HCEC 1CT (cell line): Measurements from ENCODE around the gene PSMD3.

Experiments used
- DNase-seq: peaks from one replicate; pipeline ENCODE4 v3.0.0-alpha.2; 2017

PSMD3 gene

DNA sequence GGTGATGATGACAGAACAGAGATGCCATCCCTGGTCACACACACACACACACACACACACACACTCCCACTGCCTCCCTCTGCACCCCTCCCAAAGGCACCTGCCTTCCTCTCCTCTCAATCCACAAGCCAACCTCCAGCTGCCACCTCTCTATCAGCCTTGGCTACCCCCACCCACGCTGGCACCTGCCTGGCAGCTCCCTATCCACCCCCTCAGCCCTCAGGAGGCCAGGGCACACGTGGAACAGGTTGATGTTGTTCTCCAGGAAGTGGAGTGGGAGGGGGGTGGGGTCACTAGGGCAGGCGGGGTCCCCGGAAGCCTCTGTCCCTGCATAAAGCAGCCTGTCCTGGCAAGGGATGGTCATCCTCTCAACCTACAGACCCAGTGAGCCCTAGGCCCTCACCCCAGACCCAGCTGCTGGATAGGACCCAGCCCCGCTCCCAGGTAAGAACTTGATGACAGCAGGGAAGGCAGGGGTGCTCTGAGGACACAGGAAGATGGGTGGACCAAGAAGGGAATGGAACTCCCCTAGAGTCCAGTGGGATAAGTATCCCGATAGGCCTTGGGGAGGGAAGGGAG is 17.9 kb upstream of the PSMD3 start, which contains the start of gene GSDMA:
GSDMA (plus strand) TSS at position 363 of the 579 bp plus-strand sequence. CDS start 2,684 bp downstream, outside the sequence.
- no peak for DNase-seq

DNA sequence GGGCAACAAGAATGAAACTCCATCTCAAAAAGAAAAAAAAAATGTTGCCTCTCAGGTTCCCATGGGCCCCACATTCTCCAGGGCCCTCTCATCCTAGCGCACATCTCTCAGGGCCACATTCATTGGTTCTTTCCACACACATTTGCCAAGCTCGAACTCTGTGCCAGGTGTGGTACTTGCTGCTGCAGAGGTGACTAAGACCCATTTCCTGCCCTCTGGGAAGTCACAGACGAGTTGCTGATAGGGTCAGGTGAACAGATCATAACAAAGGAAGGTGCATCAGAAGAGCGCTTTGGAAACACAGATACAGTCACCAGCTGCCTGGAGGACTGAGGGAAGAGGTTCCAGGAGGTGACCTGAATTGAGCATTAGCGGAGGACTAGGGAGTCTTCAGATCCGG is 16.8 kb upstream of the PSMD3 start:
- DNase-seq: no peak

DNA sequence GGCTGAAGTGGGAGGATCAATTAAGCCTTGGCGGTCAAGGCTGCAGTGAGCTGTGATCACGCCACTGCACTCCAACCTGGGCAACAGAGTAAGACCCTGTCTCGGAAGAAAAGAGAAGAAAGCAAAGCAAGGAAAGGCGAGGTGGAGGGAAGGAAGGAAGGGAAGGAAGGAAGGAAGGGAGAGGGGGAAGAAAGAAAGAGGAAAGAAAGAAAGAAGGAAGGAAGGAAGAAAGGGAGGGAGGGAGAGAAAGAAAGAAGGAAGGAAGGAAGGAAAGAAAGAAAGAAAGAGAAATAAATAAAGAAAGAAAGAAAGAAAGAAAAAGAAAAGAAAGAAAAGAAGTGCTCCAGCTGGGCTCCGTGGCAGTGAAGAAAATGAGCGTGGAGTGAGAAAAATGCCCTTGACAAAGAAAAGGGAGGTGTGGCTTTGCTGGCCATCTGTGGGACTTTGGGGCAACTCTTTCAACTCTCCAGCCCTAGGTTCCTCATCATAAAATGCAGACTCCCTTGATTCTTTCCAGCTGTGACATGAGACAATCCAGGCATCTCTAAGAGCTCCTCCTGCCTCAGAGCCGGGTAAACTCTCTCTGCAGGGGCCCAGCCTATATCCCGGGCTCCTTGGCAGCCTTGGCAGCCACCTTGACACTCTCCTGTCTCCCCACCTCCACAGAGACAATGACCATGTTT is 15.4 kb upstream of the PSMD3 start:
- DNase-seq: no peak

GRCh38 chr17:39966771-39967170 is 13.8 kb upstream of the PSMD3 start:
- DNase-seq: no peak

DNA sequence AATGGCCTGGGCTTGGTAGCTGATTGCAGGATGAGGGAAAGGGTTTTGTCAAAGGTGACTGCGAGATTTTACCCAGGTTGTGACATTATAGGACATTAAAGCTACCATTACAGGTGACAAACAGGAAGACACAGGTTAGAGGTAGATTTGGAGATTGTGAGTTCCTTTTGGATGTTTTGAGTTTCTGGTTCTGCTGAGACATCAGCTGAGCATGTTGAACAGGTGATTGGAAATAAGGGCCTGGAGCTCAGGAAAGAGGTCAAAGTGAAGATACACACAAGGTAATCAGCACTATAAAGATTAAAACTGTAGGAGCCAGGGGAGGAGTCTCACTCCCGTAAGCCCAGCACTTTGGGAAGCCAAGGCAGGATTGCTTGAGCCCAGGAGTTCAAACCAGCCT is 11.8 kb upstream of the PSMD3 start:
- DNase-seq: no peak

- no peak for DNase-seq
Observed at GRCh38 chr17:39969375-39969774, 11.2 kb upstream of the PSMD3 start.

- no peak for DNase-seq
Observed at GRCh38 chr17:39970157-39970692, 10.4 kb upstream of the PSMD3 start.

DNA sequence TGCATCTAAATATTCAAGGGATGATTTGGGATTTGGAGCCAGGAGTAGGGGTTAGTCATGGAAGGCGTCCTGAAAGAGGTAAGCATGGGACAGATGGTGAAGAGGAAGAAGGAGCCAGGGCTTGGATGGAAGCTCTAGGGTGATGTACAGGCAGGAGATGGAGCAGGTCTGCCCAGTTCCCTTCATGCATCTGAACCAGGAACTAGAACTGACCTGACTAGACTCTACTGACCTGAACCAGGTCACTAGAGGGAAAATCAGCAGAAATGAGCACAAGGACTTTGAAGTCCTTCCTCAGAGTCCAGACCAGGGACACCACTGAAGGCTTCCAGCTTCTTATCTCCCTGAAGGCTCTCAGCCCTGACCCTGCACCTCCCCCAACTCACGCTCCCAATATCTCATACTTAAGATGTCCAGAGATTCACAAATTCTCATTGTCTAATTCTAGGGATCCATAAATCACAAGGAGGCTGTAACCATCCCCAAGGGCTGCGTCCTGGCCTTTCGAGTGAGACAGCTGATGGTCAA is 9.5 kb upstream of the PSMD3 start:
- DNase-seq: no peak

GRCh38 chr17:39972271-39972670 is 8.3 kb upstream of the PSMD3 start:
- no peak for DNase-seq

DNA sequence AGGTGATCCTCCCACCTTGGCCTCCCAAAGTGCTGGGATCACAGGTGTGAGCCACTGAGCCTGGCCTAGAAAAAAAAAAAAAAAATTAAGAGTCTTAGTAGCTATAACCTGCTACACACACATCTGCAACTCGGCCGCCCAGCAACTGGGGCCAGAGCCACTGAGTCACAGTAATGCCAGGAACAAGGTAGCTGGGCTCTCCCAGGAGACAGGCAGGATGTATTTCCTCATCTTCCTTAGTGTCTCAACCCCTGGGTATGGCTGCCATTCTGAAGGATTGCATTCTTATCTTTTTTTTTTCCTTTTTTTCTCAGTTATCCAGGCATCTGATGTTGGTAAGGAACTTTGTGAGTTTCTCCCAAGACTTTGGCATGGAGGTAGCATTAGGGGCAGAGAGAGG is 7.1 kb upstream of the PSMD3 start:
- peak; percentile 36 for DNase-seq

DNA sequence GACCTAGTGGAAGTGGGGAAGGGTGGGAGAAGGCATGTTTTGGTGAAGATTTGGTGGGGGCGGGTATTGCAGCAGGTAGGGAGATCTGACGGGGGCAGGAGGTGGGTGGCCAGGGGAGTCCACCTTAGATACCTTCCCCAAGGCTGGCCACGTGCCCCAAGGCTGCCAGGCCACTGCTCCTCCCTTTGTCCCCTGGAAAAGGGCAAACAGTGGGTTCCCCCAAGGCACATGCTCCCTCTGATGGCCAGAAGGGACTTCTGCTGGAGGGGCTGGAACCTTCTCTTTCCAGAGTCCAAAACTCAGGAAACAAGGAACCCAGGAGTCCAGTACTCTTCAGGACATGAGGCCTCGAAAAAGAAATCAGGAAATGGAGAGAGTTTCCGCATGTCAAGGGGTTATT is 6.2 kb upstream of the PSMD3 start:
- DNase-seq: no peak

DNA sequence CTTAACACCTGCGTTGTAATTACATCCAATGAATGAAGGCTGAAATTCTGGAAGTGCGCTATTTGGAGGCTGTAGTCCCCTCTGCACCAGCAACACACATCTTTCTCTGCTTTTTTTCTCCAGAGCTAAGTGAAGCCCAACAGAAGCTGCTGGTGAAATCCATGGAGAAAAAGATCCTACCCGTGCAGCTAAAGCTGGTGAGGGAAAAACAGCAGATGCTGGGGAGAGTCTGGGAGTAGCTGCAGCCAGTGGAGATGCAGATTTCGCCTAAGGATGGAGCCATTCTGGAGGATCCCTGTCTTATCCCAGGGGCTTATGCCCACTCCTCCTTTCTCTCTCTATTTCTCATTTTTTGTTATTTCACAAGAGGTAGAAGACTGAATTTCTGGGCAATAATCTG is 4.8 kb upstream of the PSMD3 start:
- DNase-seq: no peak

GRCh38 chr17:39979016-39979670 is 1.5 kb upstream of the PSMD3 start:
- peak; percentile 88 for DNase-seq

- peak; percentile 58 for DNase-seq
Observed at GRCh38 chr17:39979893-39980350, 685 bp upstream of the PSMD3 start.

DNA sequence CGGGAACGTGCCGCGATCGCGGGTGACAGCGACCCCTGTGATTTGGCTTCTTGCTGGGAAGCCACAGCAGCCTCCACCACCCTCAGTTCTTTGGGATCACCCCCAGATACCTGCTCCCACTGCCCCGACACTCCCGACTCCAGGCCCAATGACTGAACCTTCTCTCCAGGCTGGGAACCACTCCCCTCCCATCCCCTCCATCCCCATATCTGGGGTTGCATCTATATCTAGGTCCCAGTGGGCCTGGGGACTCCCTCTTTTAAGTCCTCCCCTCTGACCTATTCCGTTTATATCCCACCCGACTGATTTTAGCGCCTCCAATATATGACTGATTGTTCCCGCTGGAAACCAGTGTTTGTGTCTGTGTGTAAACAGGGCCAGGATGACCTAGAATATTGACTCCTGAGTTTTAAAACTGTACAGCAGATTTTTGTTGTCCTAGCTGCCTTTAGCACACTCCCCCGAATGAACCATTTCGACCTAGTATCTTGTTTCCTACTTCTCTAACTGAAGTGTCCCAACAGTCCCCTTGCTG is 667 bp downstream of the PSMD3 start:
- no peak for DNase-seq

DNA sequence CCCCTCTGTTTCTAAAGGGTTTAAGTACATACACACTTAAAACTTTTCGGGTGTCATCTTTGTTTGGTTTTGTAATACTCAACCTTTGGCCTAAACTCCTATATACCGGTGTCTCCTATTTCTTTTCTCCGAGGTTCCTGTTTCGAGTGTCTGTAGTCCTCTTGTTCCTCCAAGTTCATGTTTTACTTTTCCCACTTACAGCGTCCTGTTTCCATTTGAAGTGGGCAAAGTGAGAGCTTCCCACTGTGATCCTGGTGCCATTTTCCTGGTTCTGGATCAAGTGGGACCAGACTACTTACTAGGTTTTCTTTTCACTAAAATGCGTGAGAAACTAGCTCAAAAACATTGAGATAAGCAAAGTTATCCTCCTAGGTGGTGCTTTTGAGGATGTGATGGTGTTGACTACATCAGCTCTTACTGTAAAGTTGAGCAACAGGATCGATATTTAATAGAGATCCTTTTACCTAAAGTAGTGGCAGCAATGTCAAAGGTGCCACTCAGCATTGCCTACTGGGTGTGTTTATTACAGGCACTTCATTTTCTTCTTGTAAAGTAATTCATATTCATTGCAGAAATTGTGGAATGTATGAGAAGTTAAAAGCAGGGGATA is 1.3 kb downstream of the PSMD3 start:
- DNase-seq: no peak

DNA sequence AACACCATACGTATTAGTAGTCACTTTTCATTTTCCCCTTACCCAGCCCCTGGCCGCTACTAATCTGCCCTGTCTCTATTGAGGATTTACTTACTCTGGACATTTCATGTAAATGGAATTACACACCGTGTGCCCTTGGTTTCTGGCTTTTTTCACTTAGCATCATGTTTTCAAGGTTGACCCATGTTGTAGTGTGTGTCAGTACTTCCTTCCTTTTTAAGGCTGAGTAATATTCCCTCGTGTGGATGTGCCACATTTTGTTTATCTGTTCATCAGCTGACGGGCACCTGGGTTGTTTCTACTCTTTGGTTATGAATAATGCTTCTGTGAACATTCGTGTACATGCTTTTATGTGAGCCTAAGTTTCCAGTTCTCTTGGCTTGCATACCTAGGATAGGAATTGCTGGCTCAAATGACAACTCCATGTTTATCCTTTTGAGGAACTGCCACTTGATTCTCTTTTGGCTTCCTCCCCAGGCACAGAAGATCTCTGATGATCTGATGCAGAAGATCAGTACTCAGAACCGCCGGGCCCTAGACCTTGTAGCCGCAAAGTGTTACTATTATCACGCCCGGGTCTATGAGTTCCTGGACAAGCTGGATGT is 7.7 kb downstream of the PSMD3 start:
- DNase-seq: no peak

GRCh38 chr17:39994448-39994847 is 13.8 kb downstream of the PSMD3 start:
- no peak for DNase-seq

- DNase-seq: no peak
Observed at GRCh38 chr17:39995438-39995837, 14.8 kb downstream of the PSMD3 start.

DNA sequence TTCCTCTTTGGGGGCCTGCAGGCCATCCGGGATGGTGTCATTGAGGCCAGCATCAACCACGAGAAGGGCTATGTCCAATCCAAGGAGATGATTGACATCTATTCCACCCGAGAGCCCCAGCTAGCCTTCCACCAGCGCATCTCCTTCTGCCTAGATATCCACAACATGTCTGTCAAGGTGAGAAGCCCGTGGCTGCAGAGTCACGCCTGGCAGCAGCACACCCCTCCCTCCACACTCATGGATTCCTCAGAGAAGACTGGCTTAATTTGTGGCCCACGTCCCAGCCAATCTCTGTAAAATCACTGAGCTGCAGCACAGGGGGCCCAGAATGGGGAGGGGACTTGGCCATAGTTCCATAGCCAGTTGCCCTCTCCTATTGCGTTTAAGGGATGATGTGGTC is 15.6 kb downstream of the PSMD3 start:
- DNase-seq: no peak

- no peak for DNase-seq
Observed at GRCh38 chr17:39996800-39997199, 16.2 kb downstream of the PSMD3 start.

- no peak for DNase-seq
Observed at GRCh38 chr17:39997543-39997942, 16.9 kb downstream of the PSMD3 start.

DNA sequence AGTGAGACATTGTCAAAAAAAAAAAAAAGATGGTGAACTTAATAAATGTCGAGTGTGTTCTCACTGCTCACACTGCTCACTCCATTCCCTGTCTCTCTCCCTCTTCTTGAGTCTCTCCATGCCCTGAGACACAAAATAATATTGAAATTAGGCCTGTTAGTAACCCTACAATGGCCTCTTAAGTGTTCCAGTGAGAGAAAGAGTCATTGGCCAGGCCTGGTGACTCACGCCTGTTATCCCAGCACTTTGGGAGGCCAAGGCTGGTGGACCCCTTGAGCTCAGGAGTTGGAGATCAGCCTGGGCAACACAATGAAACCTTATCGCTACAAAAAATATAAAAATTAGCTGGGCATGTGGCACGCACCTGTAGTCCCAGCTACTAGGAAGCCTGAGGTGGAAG is 18.5 kb downstream of the PSMD3 start:
- no peak for DNase-seq
